T-cell (primary cell): ENCODE results near the gene C2orf74. TPM values are rescaled to one million over a fixed set of nuclear protein-coding genes. Genes with fewer than 3 reads are reported as not detected.
A peak's percentile ranks its signal among the peaks of the same experiment; 100 is the strongest.

Experiments
- ATAC-seq, 4 experiments: fragments of 200-7000 bp in 3 of 4; fragments of 150-1000 bp in 1 of 4; cut with Tn5 transposase; replicated peaks in 1 of 4; 1 replicate in 3 of 4; 2 replicates in 1 of 4; pipeline ENCODE4 v1.10.0; 2021; ENCODE audit warnings: moderate library complexity in 3 of 4, mild to moderate bottlenecking in 2 of 4, moderate number of reproducible peaks in 1 of 4
- CTCF ChIA-PET, 2 donors: fragments of 300-600 bp; sonication (Branson Sonifier 250); formaldehyde crosslinking; loops; one replicate each; lab custom pipeline; 2022; ENCODE audit warnings: antibody characterized with exemption in 2 of 2; lab: Charles Lee
- POLR2A ChIA-PET, 2 donors: fragments of 300-600 bp; sonication (Branson Sonifier 250); formaldehyde crosslinking; loops; one replicate each; lab custom pipeline; 2022; ENCODE audit warnings: antibody characterized with exemption in 2 of 2; lab: Charles Lee
- DNase-seq, 35 experiments: peaks; one replicate each; pipeline versions ENCODE4 v3.0.0 to v3.0.0-alpha.2; 2013 to 2023
- H3K27ac ChIP-seq: one replicate; pipeline ENCODE4 v1.5.1; 2013; ENCODE audit warnings: low read length
- H3K27me3 ChIP-seq, 2 experiments: replicated peaks in 1 of 2; 1 replicate in 1 of 2; 2 replicates in 1 of 2; pipeline versions ENCODE4 v1.6.1 to v1.7.0; 2013; ENCODE audit warnings: low read length in 1 of 2, mixed read lengths in 1 of 2; ENCODE audit not compliant: control insufficient read depth in 2 of 2, insufficient read depth in 2 of 2; ENCODE audit errors: extremely low read depth in 1 of 2
- H3K36me3 ChIP-seq, 2 donors: 1 replicate in 1 of 2; 2 replicates in 1 of 2; pipeline versions ENCODE4 v1.6.1 to v1.7.0; 2013; ENCODE audit warnings: low read length in 1 of 2; ENCODE audit not compliant: control insufficient read depth in 2 of 2, insufficient read depth in 1 of 2; ENCODE audit errors: extremely low read depth in 1 of 2
- H3K4me1 ChIP-seq, 2 experiments: 1 replicate in 1 of 2; 2 replicates in 1 of 2; pipeline versions ENCODE4 v1.6.1 to v1.7.0; 2013; ENCODE audit warnings: low read length in 2 of 2, mixed read lengths in 1 of 2; ENCODE audit not compliant: insufficient read depth in 2 of 2, control insufficient read depth in 1 of 2; ENCODE audit errors: extremely low read depth in 1 of 2
- H3K4me3 ChIP-seq, 2 donors: 1 replicate in 1 of 2; 2 replicates in 1 of 2; pipeline versions ENCODE4 v1.5.1 to v1.7.0; 2013; ENCODE audit warnings: mild to moderate bottlenecking in 2 of 2, low read length in 1 of 2, moderate library complexity in 1 of 2; ENCODE audit not compliant: control insufficient read depth in 1 of 2; ENCODE audit errors: extremely low read depth in 1 of 2
- H3K9me3 ChIP-seq: 2 replicates; pipeline ENCODE4 v1.7.0; 2013
- H3K27ac Mint-ChIP-seq, 2 donors: one replicate each; pipeline ENCODE4 v1.8.0; 2020 to 2021; ENCODE audit warnings: mild to moderate bottlenecking in 2 of 2, mixed read lengths in 2 of 2
- H3K27me3 Mint-ChIP-seq, 2 donors: one replicate each; pipeline ENCODE4 v1.8.0; 2021 to 2022; ENCODE audit warnings: mixed read lengths in 2 of 2
- H3K36me3 Mint-ChIP-seq: one replicate; pipeline ENCODE4 v1.8.0; 2021; ENCODE audit warnings: mixed read lengths
- H3K4me1 Mint-ChIP-seq, 3 donors: one replicate each; pipeline ENCODE4 v1.8.0; 2020 to 2022; ENCODE audit warnings: mixed read lengths in 3 of 3, mild to moderate bottlenecking in 1 of 3
- H3K4me3 Mint-ChIP-seq, 3 donors: one replicate each; pipeline ENCODE4 v1.8.0; 2020 to 2022; ENCODE audit warnings: mild to moderate bottlenecking in 3 of 3, mixed read lengths in 3 of 3, moderate library complexity in 3 of 3
- H3K9me3 Mint-ChIP-seq, 3 donors: one replicate each; pipeline ENCODE4 v1.8.0; 2020 to 2022; ENCODE audit warnings: mixed read lengths in 3 of 3
- WGBS: methylation state at CpG from one replicate; pipeline ENCODE4 v1.1.5; 2013; ENCODE audit warnings: missing lambda C conversion rate; ENCODE audit not compliant: insufficient coverage; 5-methylcytosine and 5-hydroxymethylcytosine counted together
- total RNA-seq, 35 experiments: library from RNA in 6 of 35; stranded (reverse) in 6 of 35; fragments of 120-200 nt in 1 of 35; gene quantifications; one replicate each; pipeline versions ENCODE4 v1.2.1 to v1.2.4 and lab custom pipeline; 2013 to 2026

Gene C2orf74
- total RNA-seq, 5 donors from 2014 or later (not counting 1 experiment from before 2014, with no cell fraction given) = 5.2 to 18.8 (median 12.0) TPM

DNA sequence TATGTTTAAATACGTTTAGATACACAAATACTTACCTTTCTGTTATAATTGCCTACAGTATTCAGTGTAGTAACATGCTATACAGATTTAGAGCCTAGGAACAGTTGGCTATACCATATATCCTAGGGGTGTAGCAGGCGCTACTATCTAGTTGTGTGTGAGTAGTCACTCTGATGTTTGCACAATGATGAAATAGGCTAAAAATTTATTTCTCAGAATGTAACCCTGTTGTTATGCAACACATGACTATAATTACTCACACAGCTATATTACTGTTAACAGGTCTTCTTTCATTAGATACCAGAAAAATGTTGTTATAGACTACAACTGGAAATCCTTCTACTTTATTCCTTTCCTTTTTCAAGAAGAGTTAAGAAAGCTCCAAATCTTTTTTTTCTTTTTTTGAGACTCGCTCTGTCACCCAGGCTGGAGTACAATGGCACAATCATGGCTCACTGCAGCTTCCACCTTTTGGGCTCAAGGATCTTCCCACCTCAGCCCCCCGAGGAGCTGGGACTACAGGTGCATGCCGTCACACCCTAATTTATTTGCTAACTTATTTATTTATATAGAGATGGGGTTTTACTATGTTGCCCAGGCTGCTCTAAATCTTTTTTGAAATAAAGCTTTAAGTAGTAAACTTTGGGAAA, 48.5 kb downstream of the C2orf74 start:
- Mint-ChIP-seq H3K36me3 (peaks cover 50% of the 10 kb centered on the region), H3K4me3 (no peak overlapping the region), H3K9me3 (no peaks in the 10 kb centered on the region), H3K4me1 (no peaks in the 10 kb centered on the region), H3K27ac (peak overlapping the region in 1 of 2 donors; percentile 11), H3K27me3 (no peaks in the 10 kb centered on the region)
- Histone ChIP-seq H3K36me3 (peaks cover 4 to 57% of the 10 kb centered on the region in 2 donors), H3K27ac (no peak overlapping the region), H3K27me3 (no peaks in the 10 kb centered on the region), H3K4me1 (no peaks in the 10 kb centered on the region), H3K9me3 (no peaks in the 10 kb centered on the region), H3K4me3 (no peak overlapping the region)
- CTCF ChIA-PET = interaction anchor here in 1 of 2 donors (0.6 kb wide), 1 partner anchor 302 kb away, joined by 3 read pairs; no protein-coding TSS in a partner anchor
- POLR2A ChIA-PET = no interaction called here
- no peak for DNase-seq
- ATAC-seq = no peak
- no CpG with 5 or more reads among the region's 5 CpGs for WGBS

DNA sequence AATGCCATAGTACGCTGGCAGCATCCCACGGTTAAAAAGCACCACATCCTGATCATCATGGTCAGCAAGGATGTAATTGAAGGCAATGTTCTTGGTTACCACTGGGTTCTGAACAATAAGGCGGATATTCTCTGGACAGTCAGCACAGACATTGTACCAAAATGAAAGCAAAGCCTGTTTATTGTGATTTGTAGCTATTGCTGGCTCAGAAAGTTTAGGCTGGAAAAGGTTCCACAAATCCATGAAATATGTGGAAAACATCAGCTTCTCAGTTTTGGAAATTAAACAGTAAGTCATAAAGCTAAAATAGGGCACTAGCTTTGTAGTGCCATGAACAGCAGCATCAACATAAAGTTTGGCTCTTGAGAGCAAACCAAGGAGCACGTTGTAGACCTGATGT, 52.2 kb downstream of the C2orf74 start:
- H3K27me3 Mint-ChIP-seq = no peaks in the 10 kb centered on the region
- WGBS = 100% methylated on average over 4 of the region's 4 CpGs
- H3K27ac Mint-ChIP-seq = peak overlapping the region in 1 of 2 donors; percentile 11
- ATAC-seq (no peak), DNase-seq (no peak)
- H3K36me3 Mint-ChIP-seq = peaks cover 38% of the 10 kb centered on the region
- H3K4me3 Mint-ChIP-seq = no peak overlapping the region
- no peaks in the 10 kb centered on the region for H3K4me1 Mint-ChIP-seq
- no peak overlapping the region for H3K4me3 ChIP-seq
- no peaks in the 10 kb centered on the region for H3K9me3 Mint-ChIP-seq
- H3K4me1 ChIP-seq = no peaks in the 10 kb centered on the region
- peaks cover 0 to 42% of the 10 kb centered on the region in 2 donors for H3K36me3 ChIP-seq
- ChIA-PET CTCF (no interaction called here), POLR2A (interaction anchor here (0.7 to 0.9 kb wide), 2 partner anchors 11 to 29 kb away, joined by 3 read pairs; no protein-coding TSS in a partner anchor)
- H3K27me3 ChIP-seq = no peaks in the 10 kb centered on the region
- no peak overlapping the region for H3K27ac ChIP-seq
- H3K9me3 ChIP-seq = no peaks in the 10 kb centered on the region

Other genes starting within 250 kb of the C2orf74 start
- gene PEX13, start 144.5 kb upstream of the C2orf74 start, total RNA-seq = 10 to 100 TPM; 12.6 to 22.8 (median 20.4) TPM
- gene PUS10, start 143.9 kb upstream of the C2orf74 start, total RNA-seq = 1 to 10 TPM; 5.2 to 6.4 (median 5.6) TPM
- 1 to 10 TPM; 2.8 to 6.2 (median 3.9) TPM for gene SANBR, start 96.3 kb upstream of the C2orf74 start, total RNA-seq